Neural progenitor cell (in vitro differentiated cells): ENCODE data around the gene GALNT17. TPM values are rescaled to one million over a fixed set of nuclear protein-coding genes. Genes with fewer than 3 reads are reported as not detected.
A peak's percentile ranks its signal among the peaks of the same experiment; 100 is the strongest.

ENCODE experiments used
- DNase-seq: peaks from one replicate; pipeline ENCODE4 v3.0.0-alpha.2; 2016; ENCODE audit warnings: low spot score
- H2AFZ ChIP-seq: fragments of 200-600 bp; sonication (generic); replicated peaks from 2 replicates; pipeline ENCODE4 v1.6.1; 2016; ENCODE audit warnings: antibody characterized with exemption
- H3F3A ChIP-seq: fragments of 200-600 bp; sonication (generic); 2 replicates; pipeline ENCODE4 v1.6.1; 2016; ENCODE audit warnings: antibody characterized with exemption, low read depth
- H3K27ac ChIP-seq: fragments of 200-600 bp; sonication (generic); 2 replicates; pipeline ENCODE4 v1.5.1; 2016; ENCODE audit warnings: mild to moderate bottlenecking
- H3K27me3 ChIP-seq: fragments of 200-600 bp; sonication (generic); 2 replicates; pipeline ENCODE4 v1.6.1; 2016; ENCODE audit warnings: mild to moderate bottlenecking, moderate library complexity
- H3K36me3 ChIP-seq: fragments of 200-600 bp; sonication (generic); 2 replicates; pipeline ENCODE4 v1.5.1; 2016
- H3K4me1 ChIP-seq: fragments of 200-600 bp; sonication (generic); 2 replicates; pipeline ENCODE4 v1.6.1; 2016; ENCODE audit warnings: mixed run types
- H3K4me2 ChIP-seq: fragments of 200-600 bp; sonication (generic); 2 replicates; pipeline ENCODE4 v1.6.1; 2016
- H3K4me3 ChIP-seq: fragments of 200-600 bp; sonication (generic); 2 replicates; pipeline ENCODE4 v1.5.1; 2016
- H3K79me2 ChIP-seq: fragments of 200-600 bp; sonication (generic); 2 replicates; pipeline ENCODE4 v1.6.1; 2016; ENCODE audit warnings: low read depth
- H3K9ac ChIP-seq: fragments of 200-600 bp; sonication (generic); 2 replicates; pipeline ENCODE4 v1.6.1; 2016
- H3K9me3 ChIP-seq: fragments of 200-600 bp; sonication (generic); 2 replicates; pipeline ENCODE4 v1.5.1; 2016; ENCODE audit warnings: low read depth
- H4K20me1 ChIP-seq: fragments of 200-600 bp; sonication (generic); 2 replicates; pipeline ENCODE4 v1.6.1; 2016; ENCODE audit warnings: low read depth
- H3K27ac Mint-ChIP-seq: 3 replicates; pipeline ENCODE4 v1.8.0; 2021; ENCODE audit warnings: mixed read lengths
- H3K27me3 Mint-ChIP-seq: 2 replicates; pipeline ENCODE4 v1.8.0; 2022; ENCODE audit warnings: low read depth, mild to moderate bottlenecking, inconsistent platforms, moderate library complexity, mixed read lengths; ENCODE audit not compliant: insufficient read depth
- H3K36me3 Mint-ChIP-seq: 3 replicates; pipeline ENCODE4 v1.8.0; 2021; ENCODE audit warnings: mixed read lengths
- H3K4me1 Mint-ChIP-seq: 3 replicates; pipeline ENCODE4 v1.8.0; 2021; ENCODE audit warnings: mixed read lengths
- H3K4me3 Mint-ChIP-seq: 3 replicates; pipeline ENCODE4 v1.8.0; 2021; ENCODE audit warnings: mild to moderate bottlenecking, moderate library complexity, mixed read lengths
- H3K9me3 Mint-ChIP-seq: 3 replicates; pipeline ENCODE4 v1.8.0; 2020; ENCODE audit warnings: mixed read lengths
- EZH2 ChIP-seq: fragments of 200-600 bp; sonication (generic); IDR thresholded peaks from 2 replicates; pipeline ENCODE4 v1.6.1; 2017; ENCODE audit warnings: antibody characterized with exemption, mild to moderate bottlenecking, moderate library complexity
- EZH2phosphoT487 ChIP-seq: fragments of 200-600 bp; sonication (generic); IDR thresholded peaks from 2 replicates; pipeline ENCODE4 v1.6.1; 2017; ENCODE audit warnings: antibody characterized with exemption
- total RNA-seq: library from RNA; depleted of rRNA; stranded (reverse); fragments of >200 nt; gene quantifications from 2 replicates; pipeline ENCODE4 v1.2.3, GENCODE V29; 2015; ENCODE audit warnings: low replicate concordance
- TF ChIP-seq, protein P1 (sequence below): fragments of 200-600 bp; sonication (generic); IDR thresholded peaks from 2 replicates; pipeline ENCODE4 v1.5.1; 2017; ENCODE audit warnings: antibody characterized with exemption, mild to moderate bottlenecking

Gene GALNT17
- total RNA-seq, 1 donor from 2014 or later: 17.1 TPM

DNA sequence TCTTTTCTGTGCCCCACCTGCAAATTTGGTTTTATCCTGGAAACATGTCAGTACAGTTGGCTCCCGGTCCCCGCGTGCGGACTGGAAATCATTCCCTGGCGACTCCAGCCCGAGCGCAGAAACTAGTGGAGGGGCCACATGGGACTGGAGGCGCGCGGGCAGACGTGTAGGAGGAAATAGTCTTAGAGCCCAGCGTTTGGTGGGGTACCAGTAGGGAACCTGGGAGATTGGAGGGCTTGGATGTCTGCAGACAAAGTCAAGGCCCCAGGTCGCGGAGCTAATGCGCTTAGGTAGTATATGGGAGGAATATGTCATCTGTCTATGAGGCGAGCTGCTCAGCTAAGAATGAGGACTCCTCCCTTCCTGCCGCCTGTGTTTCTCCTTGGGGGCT, 1.3 kb downstream of the GALNT17 start:
- peaks cover 66% of the 10 kb centered on the region for H3K79me2 ChIP-seq
- TF ChIP-seq EZH2 (peak; percentile 56), EZH2phosphoT487 (no peak)
- peaks cover 28% of the 10 kb centered on the region for H3K27me3 Mint-ChIP-seq
- peak overlapping the region; percentile 94 for H3K4me2 ChIP-seq
- H3K4me3 Mint-ChIP-seq: peak overlapping the region; percentile 89
- peak; percentile 41 for DNase-seq
- H3K4me1 Mint-ChIP-seq: peaks cover 29% of the 10 kb centered on the region
- H3K9me3 Mint-ChIP-seq: no peaks in the 10 kb centered on the region
- peaks cover 21% of the 10 kb centered on the region for H3F3A ChIP-seq
- no peaks in the 10 kb centered on the region for H3K36me3 ChIP-seq
- peak overlapping the region; percentile 84 for H2AFZ ChIP-seq
- H3K27me3 ChIP-seq: peaks cover 31% of the 10 kb centered on the region
- no peak overlapping the region for H3K9ac ChIP-seq
- peaks cover 38% of the 10 kb centered on the region for H4K20me1 ChIP-seq
- no peaks in the 10 kb centered on the region for H3K9me3 ChIP-seq
- peak overlapping the region; percentile 91 for H3K4me3 ChIP-seq
- H3K36me3 Mint-ChIP-seq: no peaks in the 10 kb centered on the region
- no peak overlapping the region for H3K27ac ChIP-seq
- peaks cover 12% of the 10 kb centered on the region for H3K4me1 ChIP-seq
- H3K27ac Mint-ChIP-seq: no peak overlapping the region

DNA sequence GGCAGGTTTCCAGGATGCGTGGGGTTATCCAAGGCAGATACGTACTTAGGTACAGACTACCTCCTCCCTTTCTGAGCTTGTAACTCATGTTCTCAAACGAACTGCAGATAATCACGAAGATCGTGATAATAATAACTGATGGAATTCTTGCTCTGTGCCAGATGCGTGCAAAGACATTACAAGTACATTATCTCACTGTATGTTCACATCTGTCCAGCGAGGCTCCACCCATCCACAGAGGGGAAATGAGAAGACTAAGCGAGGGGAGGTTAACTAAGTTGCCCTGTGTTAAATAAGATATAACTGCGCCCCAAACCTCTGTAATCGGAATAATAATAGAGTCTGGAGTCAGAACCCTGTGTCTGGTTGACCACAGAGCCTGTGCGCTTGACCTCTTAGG, 1.9 kb downstream of the GALNT17 start:
- peaks cover 31% of the 10 kb centered on the region for H3K27me3 ChIP-seq
- peak overlapping the region; percentile 91 for H3K4me3 ChIP-seq
- peaks cover 12% of the 10 kb centered on the region for H3K4me1 ChIP-seq
- no peaks in the 10 kb centered on the region for H3K36me3 Mint-ChIP-seq
- DNase-seq: no peak
- no peak overlapping the region for H2AFZ ChIP-seq
- H4K20me1 ChIP-seq: peaks cover 38% of the 10 kb centered on the region
- H3K4me1 Mint-ChIP-seq: peaks cover 26% of the 10 kb centered on the region
- H3K4me2 ChIP-seq: peak overlapping the region; percentile 94
- H3K4me3 Mint-ChIP-seq: peak overlapping the region; percentile 89
- no peak overlapping the region for H3K9ac ChIP-seq
- TF ChIP-seq, protein P1, sequence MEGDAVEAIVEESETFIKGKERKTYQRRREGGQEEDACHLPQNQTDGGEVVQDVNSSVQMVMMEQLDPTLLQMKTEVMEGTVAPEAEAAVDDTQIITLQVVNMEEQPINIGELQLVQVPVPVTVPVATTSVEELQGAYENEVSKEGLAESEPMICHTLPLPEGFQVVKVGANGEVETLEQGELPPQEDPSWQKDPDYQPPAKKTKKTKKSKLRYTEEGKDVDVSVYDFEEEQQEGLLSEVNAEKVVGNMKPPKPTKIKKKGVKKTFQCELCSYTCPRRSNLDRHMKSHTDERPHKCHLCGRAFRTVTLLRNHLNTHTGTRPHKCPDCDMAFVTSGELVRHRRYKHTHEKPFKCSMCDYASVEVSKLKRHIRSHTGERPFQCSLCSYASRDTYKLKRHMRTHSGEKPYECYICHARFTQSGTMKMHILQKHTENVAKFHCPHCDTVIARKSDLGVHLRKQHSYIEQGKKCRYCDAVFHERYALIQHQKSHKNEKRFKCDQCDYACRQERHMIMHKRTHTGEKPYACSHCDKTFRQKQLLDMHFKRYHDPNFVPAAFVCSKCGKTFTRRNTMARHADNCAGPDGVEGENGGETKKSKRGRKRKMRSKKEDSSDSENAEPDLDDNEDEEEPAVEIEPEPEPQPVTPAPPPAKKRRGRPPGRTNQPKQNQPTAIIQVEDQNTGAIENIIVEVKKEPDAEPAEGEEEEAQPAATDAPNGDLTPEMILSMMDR: no peak
- TF ChIP-seq EZH2phosphoT487: no peak
- TF ChIP-seq EZH2: no peak
- H3K36me3 ChIP-seq: no peaks in the 10 kb centered on the region
- no peaks in the 10 kb centered on the region for H3K9me3 ChIP-seq
- H3K9me3 Mint-ChIP-seq: no peaks in the 10 kb centered on the region
- H3K79me2 ChIP-seq: peaks cover 72% of the 10 kb centered on the region
- H3K27ac ChIP-seq: no peak overlapping the region
- H3K27ac Mint-ChIP-seq: no peak overlapping the region
- peaks cover 21% of the 10 kb centered on the region for H3F3A ChIP-seq
- H3K27me3 Mint-ChIP-seq: peaks cover 28% of the 10 kb centered on the region

DNA sequence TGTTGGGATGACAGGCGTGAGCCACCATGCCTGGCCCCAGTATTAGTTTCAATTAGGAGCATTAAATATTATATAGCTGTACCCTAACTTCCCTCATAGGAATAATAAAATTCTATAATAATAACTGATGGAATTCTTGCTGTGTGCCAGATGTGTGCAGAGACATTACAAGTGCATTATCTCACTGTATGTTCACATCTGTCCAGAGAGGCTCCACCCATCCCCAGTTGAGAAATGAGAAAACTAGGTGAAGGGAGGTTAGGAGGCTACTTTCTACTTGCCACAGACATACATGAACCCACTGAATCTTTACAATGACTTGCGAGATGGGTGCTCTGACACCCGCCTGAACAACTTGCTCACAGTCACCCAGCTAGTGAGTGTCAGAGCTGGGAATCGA, 3.2 kb downstream of the GALNT17 start:
- Histone ChIP-seq H3K4me1 (peaks cover 12% of the 10 kb centered on the region), H3K79me2 (peaks cover 85% of the 10 kb centered on the region), H3K9me3 (no peaks in the 10 kb centered on the region), H3K4me3 (no peak overlapping the region), H3F3A (peaks cover 15% of the 10 kb centered on the region), H4K20me1 (peaks cover 42% of the 10 kb centered on the region), H3K36me3 (no peaks in the 10 kb centered on the region), H2AFZ (no peak overlapping the region), H3K9ac (no peak overlapping the region), H3K27me3 (peaks cover 19% of the 10 kb centered on the region), H3K4me2 (no peak overlapping the region), H3K27ac (no peak overlapping the region)
- DNase-seq: no peak
- Mint-ChIP-seq H3K27me3 (peaks cover 22% of the 10 kb centered on the region), H3K27ac (no peak overlapping the region), H3K4me1 (peaks cover 20% of the 10 kb centered on the region), H3K9me3 (no peaks in the 10 kb centered on the region), H3K4me3 (no peak overlapping the region), H3K36me3 (peaks cover 3% of the 10 kb centered on the region)
- TF ChIP-seq EZH2phosphoT487: no peak
- no peak for TF ChIP-seq EZH2
- TF ChIP-seq, protein P1: no peak

DNA sequence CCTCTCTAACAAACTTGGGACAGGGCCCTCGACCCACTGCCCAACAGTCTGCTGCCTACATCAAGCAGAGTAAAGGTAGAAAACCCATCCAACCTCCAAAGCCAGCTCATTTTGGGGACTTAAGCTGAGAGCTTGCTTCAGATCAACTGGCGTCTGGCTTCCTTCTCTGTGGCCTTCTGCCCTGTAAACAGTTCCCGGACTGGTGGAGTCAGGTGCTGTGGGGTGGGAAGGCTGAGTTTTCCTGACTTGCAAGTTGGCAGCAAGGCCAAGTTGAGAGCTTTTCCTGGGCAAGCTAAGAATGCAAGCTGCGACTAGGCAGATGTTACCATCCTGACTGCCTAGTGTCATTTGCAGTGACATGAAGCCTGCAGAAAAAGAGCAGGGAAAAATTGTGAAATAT, 3.7 kb downstream of the GALNT17 start:
- Histone ChIP-seq H3K27me3 (peaks cover 19% of the 10 kb centered on the region), H2AFZ (no peak overlapping the region), H3K9me3 (no peaks in the 10 kb centered on the region), H3K4me3 (no peak overlapping the region), H3K4me2 (no peak overlapping the region), H3K4me1 (peaks cover 9% of the 10 kb centered on the region), H4K20me1 (peaks cover 42% of the 10 kb centered on the region), H3K36me3 (no peaks in the 10 kb centered on the region), H3K27ac (no peak overlapping the region), H3F3A (peaks cover 12% of the 10 kb centered on the region), H3K9ac (no peak overlapping the region), H3K79me2 (peaks cover 90% of the 10 kb centered on the region)
- Mint-ChIP-seq H3K9me3 (no peaks in the 10 kb centered on the region), H3K4me3 (no peak overlapping the region), H3K27ac (no peak overlapping the region), H3K36me3 (peaks cover 5% of the 10 kb centered on the region), H3K4me1 (peaks cover 15% of the 10 kb centered on the region), H3K27me3 (peaks cover 22% of the 10 kb centered on the region)
- no peak for DNase-seq
- TF ChIP-seq EZH2phosphoT487 (no peak), EZH2 (no peak)
- TF ChIP-seq, protein P1: no peak
